GM12891 (cell line): Measurements from ENCODE around the gene LRRC75A.

ENCODE experiments used
- PAX5 ChIP-seq: IDR thresholded peaks from 2 replicates; pipeline ENCODE4 v1.6.1; 2011; ENCODE audit warnings: low read length, moderate library complexity, mild to moderate bottlenecking; ENCODE audit not compliant: insufficient read depth, severe bottlenecking
- POLR2A ChIP-seq: IDR thresholded peaks from 2 replicates; pipeline ENCODE4 v1.6.1; 2011; ENCODE audit warnings: low read depth, low read length, control low read depth
- POLR2AphosphoS5 ChIP-seq: IDR thresholded peaks from 2 replicates; pipeline ENCODE4 v1.6.1; 2011; ENCODE audit warnings: low read depth, low read length, control low read depth
- POU2F2 ChIP-seq: IDR thresholded peaks from 2 replicates; pipeline ENCODE4 v1.6.1; 2011; ENCODE audit warnings: low read depth, mild to moderate bottlenecking, control low read depth, low read length, moderate library complexity
- TAF1 ChIP-seq: IDR thresholded peaks from 2 replicates; pipeline ENCODE4 v1.6.1; 2011; ENCODE audit warnings: low read depth, low read length, control low read depth

DNA sequence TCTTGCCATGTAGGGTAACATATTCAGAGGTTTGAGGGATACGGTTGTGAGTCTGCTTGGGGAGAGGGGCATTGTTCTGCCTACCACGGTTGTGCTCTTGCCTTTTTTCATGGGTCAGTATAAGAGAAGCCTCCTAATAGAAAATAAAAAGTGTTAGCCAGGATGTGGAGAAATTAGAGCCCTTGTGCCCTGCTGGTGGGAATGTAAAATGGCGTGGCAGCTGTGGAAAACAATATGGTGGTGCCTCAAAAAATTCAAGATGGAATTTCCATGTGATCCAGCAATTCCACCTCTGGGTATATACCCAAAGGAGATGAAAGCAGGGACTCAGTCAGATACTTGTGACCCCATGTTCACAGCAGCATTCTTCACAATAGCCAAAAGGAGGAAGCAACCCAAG lies 14.2 kb upstream of the LRRC75A start:
- TF ChIP-seq POLR2A (no peak), POLR2AphosphoS5 (no peak), TAF1 (no peak), PAX5 (no peak), POU2F2 (no peak)
